Measurements from ENCODE around the gene RERE. TPM values are rescaled to one million over a fixed set of nuclear protein-coding genes. Genes with fewer than 3 reads are reported as not detected.

RERE gene
- total RNA-seq, 2 donors from 2014 or later: 96.0 to 105 TPM

GRCh38 chr1:8794605-8795004 is 22.8 kb downstream of the RERE start:
- TF ChIP-seq CTCF (IDR thresholded peaks at IDR 0.05): no peak
- no peaks in the 10 kb centered on the region for H3K27me3 ChIP-seq
- H3K36me3 ChIP-seq: no peaks in the 10 kb centered on the region
- intact Hi-C loops (cut with DNase I): no loop called here
- no peaks in the 10 kb centered on the region for H3K4me1 ChIP-seq
- no peak overlapping the region for H3K27ac ChIP-seq
- H3K9me3 ChIP-seq: no peaks in the 10 kb centered on the region
- H3K4me3 ChIP-seq: no peak overlapping the region
- no peak overlapping the region for H3K9ac ChIP-seq (ENCODE audit: low read depth in 2 of 2, low read length in 2 of 2)
- DNase-seq: no peak

- no peak for TF ChIP-seq CTCF (IDR thresholded peaks at IDR 0.05)
- no peaks in the 10 kb centered on the region for H3K36me3 ChIP-seq
- no peaks in the 10 kb centered on the region for H3K27me3 ChIP-seq
- H3K27ac ChIP-seq: no peak overlapping the region
- no peaks in the 10 kb centered on the region for H3K4me1 ChIP-seq
- intact Hi-C loops (cut with DNase I): no loop called here
- no peak for DNase-seq
- no peaks in the 10 kb centered on the region for H3K9me3 ChIP-seq
- H3K4me3 ChIP-seq: no peak overlapping the region
- H3K9ac ChIP-seq (ENCODE audit: low read depth in 2 of 2, low read length in 2 of 2): no peak overlapping the region
Observed at GRCh38 chr1:8791819-8792218, 25.6 kb downstream of the RERE start.

- TF ChIP-seq CTCF (IDR thresholded peaks at IDR 0.05): no peak
- Histone ChIP-seq H3K9ac (ENCODE audit: low read depth in 2 of 2, low read length in 2 of 2) (no peak overlapping the region), H3K36me3 (no peaks in the 10 kb centered on the region), H3K4me1 (no peaks in the 10 kb centered on the region), H3K27me3 (no peaks in the 10 kb centered on the region), H3K9me3 (no peaks in the 10 kb centered on the region), H3K4me3 (no peak overlapping the region), H3K27ac (no peak overlapping the region)
- no peak for DNase-seq
- intact Hi-C loops (cut with DNase I): no loop called here
Observed at GRCh38 chr1:8790987-8791386, 26.5 kb downstream of the RERE start.

GRCh38 chr1:8790478-8790877 is 27.0 kb downstream of the RERE start:
- Histone ChIP-seq H3K27me3 (no peaks in the 10 kb centered on the region), H3K4me1 (no peaks in the 10 kb centered on the region), H3K4me3 (no peak overlapping the region), H3K9ac (ENCODE audit: low read depth in 2 of 2, low read length in 2 of 2) (no peak overlapping the region), H3K36me3 (no peaks in the 10 kb centered on the region), H3K27ac (no peak overlapping the region), H3K9me3 (no peaks in the 10 kb centered on the region)
- intact Hi-C loops (cut with DNase I): no loop called here
- no peak for TF ChIP-seq CTCF (IDR thresholded peaks at IDR 0.05)
- DNase-seq: no peak

- Histone ChIP-seq H3K27ac (no peak overlapping the region), H3K27me3 (no peaks in the 10 kb centered on the region), H3K4me3 (no peak overlapping the region), H3K9me3 (no peaks in the 10 kb centered on the region), H3K9ac (ENCODE audit: low read depth in 2 of 2, low read length in 2 of 2) (no peak overlapping the region), H3K4me1 (no peaks in the 10 kb centered on the region), H3K36me3 (no peaks in the 10 kb centered on the region)
- no peak for DNase-seq
- intact Hi-C loops (cut with DNase I): no loop called here
- no peak for TF ChIP-seq CTCF (IDR thresholded peaks at IDR 0.05)
Observed at GRCh38 chr1:8789314-8790214, 27.9 kb downstream of the RERE start.
